NCI-H524 (cell line): ENCODE measurements around the gene COL13A1.
A peak's percentile ranks its signal among the peaks of the same experiment; 100 is the strongest.

Experiments
- DNase-seq, 2 experiments: peaks; one replicate each; lab custom pipeline; 2025; lab: John Stamatoyannopoulos, UW

The COL13A1 gene

GRCh38 chr10:69963835-69964710 lies 162.4 kb downstream of the COL13A1 start:
- no peak for DNase-seq

GRCh38 chr10:69965086-69965485 lies 163.4 kb downstream of the COL13A1 start:
- no peak for DNase-seq

DNA sequence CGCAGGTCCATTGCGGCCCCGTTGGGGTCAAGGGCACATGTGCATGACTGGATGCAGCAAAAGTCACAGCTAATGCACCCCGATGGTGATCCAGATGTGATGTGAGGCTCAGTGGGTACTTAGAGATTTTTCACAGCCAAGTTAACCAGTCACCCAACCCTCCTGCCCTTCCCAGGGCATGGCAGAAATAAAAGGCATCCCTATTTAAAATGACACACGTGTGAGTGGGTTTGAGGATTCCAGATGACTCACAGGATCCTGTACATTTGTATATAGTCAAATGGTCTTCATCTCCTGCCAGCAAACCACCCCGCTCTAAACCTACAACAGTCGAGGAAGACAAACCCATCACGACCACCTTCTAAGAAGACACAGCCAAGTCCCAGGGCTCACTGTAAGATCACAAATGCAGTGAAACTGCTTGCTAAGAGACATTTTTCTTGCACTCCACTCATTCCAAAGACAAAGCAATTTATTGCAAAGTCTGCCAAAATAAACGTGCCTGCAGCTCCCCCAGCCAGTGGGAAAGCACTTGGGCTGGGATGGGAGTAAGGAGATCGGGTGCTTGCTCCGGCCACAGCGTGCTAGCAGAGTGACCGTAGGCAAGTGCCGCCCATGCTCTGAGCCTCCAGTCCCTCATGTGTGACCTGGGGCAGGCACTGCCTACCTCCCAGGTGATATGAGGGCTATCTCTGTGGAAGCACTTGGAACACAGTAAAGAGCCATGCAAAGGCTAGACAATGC lies 164.4 kb downstream of the COL13A1 start:
- DNase-seq: no peak

GRCh38 chr10:69968830-69969229 lies 167.1 kb downstream of the COL13A1 start:
- peak in 1 of 2 experiments; percentile 39 for DNase-seq

GRCh38 chr10:69969977-69970376 lies 168.3 kb downstream of the COL13A1 start:
- no peak for DNase-seq

DNA sequence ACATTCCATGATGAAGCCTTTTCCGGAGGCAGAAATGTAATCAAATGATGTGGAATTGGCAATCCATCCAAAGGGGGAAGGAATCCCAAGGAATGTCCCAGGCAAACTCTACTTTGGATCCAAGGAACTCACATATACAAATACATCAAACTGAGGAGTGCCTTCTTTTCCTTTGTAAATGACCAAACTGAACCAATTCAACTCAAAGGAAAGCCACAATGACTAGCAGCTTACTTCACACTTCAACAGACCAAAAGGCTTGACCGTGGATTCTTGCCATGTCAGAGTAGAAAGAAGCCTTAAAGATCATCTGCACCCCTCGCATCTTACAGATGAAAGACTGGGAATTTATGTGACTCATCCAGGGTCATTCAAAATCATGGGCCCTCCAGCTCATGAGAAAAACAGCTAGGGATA lies 171.3 kb downstream of the COL13A1 start:
- DNase-seq: no peak

DNA sequence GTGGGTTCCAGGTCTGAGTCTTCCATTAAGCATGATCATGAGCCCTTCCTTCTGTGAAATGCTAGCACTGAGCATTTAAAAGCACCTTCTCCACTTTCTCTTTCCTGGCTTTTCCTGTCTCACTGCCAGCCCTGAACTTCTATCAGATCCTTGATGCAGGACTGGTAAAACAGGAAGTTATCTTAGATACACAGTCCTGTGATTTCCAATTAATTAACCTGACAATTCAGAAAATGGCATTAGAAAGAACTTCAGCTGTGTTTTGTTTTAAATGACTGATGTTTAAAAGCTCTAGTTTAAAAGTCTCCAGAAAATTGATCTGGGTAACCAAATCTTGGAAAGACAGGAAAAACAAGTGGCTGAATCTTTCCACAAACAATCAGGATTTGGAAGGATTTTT lies 172.0 kb downstream of the COL13A1 start:
- DNase-seq: no peak

- DNase-seq: no peak
Observed at GRCh38 chr10:69974551-69975155, 172.9 kb downstream of the COL13A1 start.

- no peak for DNase-seq
Observed at GRCh38 chr10:69976795-69977546, 175.3 kb downstream of the COL13A1 start.

DNA sequence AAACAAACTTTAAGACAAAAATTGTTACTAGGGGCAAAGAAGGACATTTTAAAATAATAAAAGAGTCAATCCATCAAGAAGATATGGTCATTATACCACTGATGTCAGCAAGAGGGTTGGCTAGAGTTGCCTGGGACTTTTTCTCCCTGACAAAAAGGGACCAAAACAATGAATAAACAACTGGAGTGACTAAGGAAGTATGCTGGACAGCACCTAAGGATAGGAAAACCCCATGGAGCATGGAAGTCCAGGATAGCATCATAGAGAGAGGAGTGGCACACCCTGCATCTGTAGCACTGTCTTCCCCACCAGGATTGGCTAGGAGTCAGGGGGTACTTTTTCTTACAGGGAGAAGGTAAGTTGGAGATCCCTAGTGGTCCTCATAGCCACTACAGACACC lies 177.5 kb downstream of the COL13A1 start:
- no peak for DNase-seq

GRCh38 chr10:69980672-69981071 lies 179.0 kb downstream of the COL13A1 start:
- DNase-seq: no peak

- DNase-seq: no peak
Observed at GRCh38 chr10:69988094-69988493, 186.4 kb downstream of the COL13A1 start.

DNA sequence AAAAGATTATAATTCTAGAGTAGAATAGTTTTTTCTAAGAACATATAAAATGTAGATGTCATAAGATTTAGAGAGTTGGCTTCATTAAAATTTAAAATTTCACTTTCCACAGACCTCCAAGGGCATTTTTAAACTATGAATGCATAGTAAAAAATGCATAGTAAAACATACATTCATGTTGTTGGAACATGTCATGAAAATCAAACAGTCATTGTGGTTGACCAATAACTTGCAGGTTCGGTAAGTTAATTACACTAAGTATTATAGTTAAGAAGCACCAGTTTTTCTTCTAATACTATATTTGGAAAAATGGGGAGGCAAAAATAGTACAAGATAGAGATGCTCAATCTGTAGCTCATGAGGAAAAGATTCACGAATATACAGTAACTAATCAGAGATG lies 189.4 kb downstream of the COL13A1 start:
- no peak for DNase-seq

DNA sequence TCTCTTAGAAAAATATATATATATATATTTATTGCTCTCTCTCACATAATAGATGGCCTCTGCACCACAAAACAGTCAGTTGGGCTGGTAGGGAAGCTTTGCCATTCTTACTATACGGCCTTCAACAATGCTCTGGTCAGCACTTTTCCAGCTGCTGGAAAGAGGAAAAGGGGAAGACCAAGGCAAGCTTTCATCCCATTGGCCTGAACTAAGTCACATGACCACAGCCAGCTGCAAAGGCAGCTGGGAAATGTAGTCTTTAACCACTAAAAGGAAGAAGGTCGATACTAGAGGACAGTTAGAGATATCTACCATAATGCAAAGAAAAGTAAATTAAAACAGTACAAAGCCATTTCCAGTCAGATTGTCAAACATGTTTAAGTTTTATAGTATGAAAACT lies 192.6 kb downstream of the COL13A1 start:
- peak in 1 of 2 experiments; percentile 10 for DNase-seq

GRCh38 chr10:69996611-69997010 lies 194.9 kb downstream of the COL13A1 start:
- DNase-seq: no peak

GRCh38 chr10:70000262-70000661 lies 198.6 kb downstream of the COL13A1 start:
- no peak for DNase-seq

GRCh38 chr10:70007116-70007820 lies 205.6 kb downstream of the COL13A1 start:
- DNase-seq: peak in 1 of 2 experiments; percentile 45
